ENCODE measurements around the gene P2RX2.

Gene P2RX2

GRCh38 chr12:132664206-132665148 lies 45.9 kb downstream of the P2RX2 start:
- no peak for DNase-seq

GRCh38 chr12:132665149-132665491 lies 46.5 kb downstream of the P2RX2 start:
- no peak for DNase-seq

GRCh38 chr12:132665794-132666193 lies 47.2 kb downstream of the P2RX2 start:
- no peak for DNase-seq

- no peak for DNase-seq
Measured at GRCh38 chr12:132668191-132669088, 49.9 kb downstream of the P2RX2 start.

GRCh38 chr12:132669166-132669879 lies 50.7 kb downstream of the P2RX2 start:
- DNase-seq = no peak
